ENCODE data around the gene PPP1R14C. TPM values are rescaled to one million over a fixed set of nuclear protein-coding genes. Genes with fewer than 3 reads are reported as not detected.

PPP1R14C gene
- polyA plus RNA-seq, 1 donor from 2014 or later = 14.0 TPM

- H3K4me2 ChIP-seq (ENCODE audit: low read length) = no peak overlapping the region
- H3K79me2 ChIP-seq (replicated peaks; ENCODE audit: insufficient read depth, low read length) = no peaks in the 10 kb centered on the region
- H3K27me3 ChIP-seq (ENCODE audit: insufficient read depth, low read depth, low read length) = no peaks in the 10 kb centered on the region
- no peak overlapping the region for H3K9ac ChIP-seq (ENCODE audit: low read length)
- no peaks in the 10 kb centered on the region for H3K9me3 ChIP-seq (ENCODE audit: low read length)
- H2AFZ ChIP-seq (ENCODE audit: low read depth, low read length) = no peak overlapping the region
- H3K27ac ChIP-seq (ENCODE audit: low read length) = no peak overlapping the region
- no peaks in the 10 kb centered on the region for H3F3A ChIP-seq (ENCODE audit: insufficient read depth, low read length, poor library complexity, severe bottlenecking)
- no peaks in the 10 kb centered on the region for H3K9me2 ChIP-seq (ENCODE audit: insufficient read depth, low read length)
- no peaks in the 10 kb centered on the region for H4K20me1 ChIP-seq (ENCODE audit: insufficient read depth)
- H3K4me3 ChIP-seq (ENCODE audit: low read length) = no peak overlapping the region
- no peaks in the 10 kb centered on the region for H3K36me3 ChIP-seq (ENCODE audit: insufficient read depth, low read length)
- TF ChIP-seq POLR2AphosphoS5 (IDR thresholded peaks at IDR 0.05) = no peak
- TF ChIP-seq SMC3 (conservative IDR thresholded peaks at IDR 0.05; ENCODE audit: poor library complexity) = no peak
- TF ChIP-seq CTCF (IDR thresholded peaks at IDR 0.05; ENCODE audit: poor library complexity, severe bottlenecking) = no peak
- TF ChIP-seq RAD21 (conservative IDR thresholded peaks at IDR 0.05) = no peak
Measured at GRCh38 chr6:150184850-150185731, 42.2 kb downstream of the PPP1R14C start.

GRCh38 chr6:150185732-150186117 lies 42.9 kb downstream of the PPP1R14C start:
- Histone ChIP-seq H2AFZ (ENCODE audit: low read depth, low read length) (no peak overlapping the region), H3K27ac (ENCODE audit: low read length) (no peak overlapping the region), H3K4me3 (ENCODE audit: low read length) (no peak overlapping the region), H3K36me3 (ENCODE audit: insufficient read depth, low read length) (no peaks in the 10 kb centered on the region), H3K4me2 (ENCODE audit: low read length) (no peak overlapping the region), H3F3A (ENCODE audit: insufficient read depth, low read length, poor library complexity, severe bottlenecking) (no peaks in the 10 kb centered on the region), H3K27me3 (ENCODE audit: insufficient read depth, low read depth, low read length) (no peaks in the 10 kb centered on the region), H3K9me3 (ENCODE audit: low read length) (no peaks in the 10 kb centered on the region), H3K9me2 (ENCODE audit: insufficient read depth, low read length) (no peaks in the 10 kb centered on the region), H4K20me1 (ENCODE audit: insufficient read depth) (no peaks in the 10 kb centered on the region), H3K9ac (ENCODE audit: low read length) (no peak overlapping the region), H3K79me2 (replicated peaks; ENCODE audit: insufficient read depth, low read length) (no peaks in the 10 kb centered on the region)
- no peak for TF ChIP-seq POLR2AphosphoS5 (IDR thresholded peaks at IDR 0.05)
- TF ChIP-seq EP300 (conservative IDR thresholded peaks at IDR 0.05; ENCODE audit: poor library complexity, severe bottlenecking) = no peak
- TF ChIP-seq CTCF (IDR thresholded peaks at IDR 0.05; ENCODE audit: poor library complexity, severe bottlenecking) = no peak
- no peak for TF ChIP-seq EZH2 (IDR thresholded peaks at IDR 0.05; ENCODE audit: borderline replicate concordance, insufficient read depth, low read length, poor library complexity, severe bottlenecking)
- TF ChIP-seq MXI1 (conservative IDR thresholded peaks at IDR 0.05; ENCODE audit: poor library complexity, severe bottlenecking) = no peak
- TF ChIP-seq RAD21 (conservative IDR thresholded peaks at IDR 0.05) = no peak
- TF ChIP-seq TAF1 (IDR thresholded peaks at IDR 0.05; ENCODE audit: low read depth) = no peak
- no peak for TF ChIP-seq REST (IDR thresholded peaks at IDR 0.05; ENCODE audit: borderline replicate concordance)
- TF ChIP-seq SMC3 (conservative IDR thresholded peaks at IDR 0.05; ENCODE audit: poor library complexity) = no peak

Measured in neural cell (in vitro differentiated cells).